ENCODE measurements around the gene ETV5.

The ETV5 gene

GRCh38 chr3:186149319-186149960 is 40.6 kb upstream of the ETV5 start:
- CTCF ChIA-PET: no interaction called here
- POLR2A ChIA-PET: no interaction called here
- TF ChIP-seq CTBP1 (IDR thresholded peaks at IDR 0.05; ENCODE audit: borderline replicate concordance) (no peak), ZNF384 (IDR thresholded peaks at IDR 0.05) (no peak), ARNT (IDR thresholded peaks at IDR 0.05) (no peak), SP1 (IDR thresholded peaks at IDR 0.05) (no peak), ELF4 (IDR thresholded peaks at IDR 0.05) (no peak), FOXA1 (IDR thresholded peaks at IDR 0.05) (no peak), L3MBTL2 (conservative IDR thresholded peaks at IDR 0.05) (no peak), BHLHE40 (IDR thresholded peaks at IDR 0.05; ENCODE audit: borderline replicate concordance) (no peak), SUZ12 (IDR thresholded peaks at IDR 0.05) (no peak), PKNOX1 (IDR thresholded peaks at IDR 0.05) (no peak)

GRCh38 chr3:186144257-186144656 is 35.4 kb upstream of the ETV5 start:
- ChIA-PET POLR2A (no interaction called here), CTCF (no interaction called here)

More at GRCh38 chr3:186149319-186149960, 40.6 kb upstream of the ETV5 start:
- no peak for DNase-seq (ENCODE audit: extremely low spot score)

DNA sequence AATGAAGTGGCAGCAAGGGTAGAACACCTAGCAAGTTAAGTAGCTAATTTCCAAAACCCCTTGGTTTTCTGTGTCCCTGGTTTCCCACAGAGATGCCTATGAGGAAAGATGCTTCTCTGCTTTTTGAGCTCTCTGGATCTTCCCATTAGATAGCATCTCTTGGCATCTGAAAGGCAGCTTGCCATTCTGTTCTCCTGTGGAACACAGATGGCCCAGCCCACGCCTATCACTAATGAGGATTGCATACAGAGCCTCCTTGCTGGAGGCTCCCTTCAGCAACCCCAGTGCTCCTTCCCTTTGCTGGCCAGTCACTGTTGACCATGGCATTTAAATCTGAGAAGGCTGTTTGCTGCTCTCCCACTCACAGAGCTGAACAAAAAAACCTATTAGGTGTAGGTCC is 34.4 kb upstream of the ETV5 start:
- ChIA-PET POLR2A (no interaction called here), CTCF (no interaction called here)
- TF ChIP-seq SUZ12 (IDR thresholded peaks at IDR 0.05) (no peak), SP1 (IDR thresholded peaks at IDR 0.05) (no peak), FOXA1 (IDR thresholded peaks at IDR 0.05) (no peak), ZNF384 (IDR thresholded peaks at IDR 0.05) (no peak), FOXM1 (IDR thresholded peaks at IDR 0.05; ENCODE audit: borderline replicate concordance) (no peak), NFRKB (IDR thresholded peaks at IDR 0.05) (no peak)
- DNase-seq (ENCODE audit: extremely low spot score): no peak

More at GRCh38 chr3:186144257-186144656, 35.4 kb upstream of the ETV5 start:
- DNase-seq (ENCODE audit: extremely low spot score): no peak
- TF ChIP-seq FOXK2 (IDR thresholded peaks at IDR 0.05) (no peak), FOXM1 (IDR thresholded peaks at IDR 0.05; ENCODE audit: borderline replicate concordance) (no peak), LEF1 (IDR thresholded peaks at IDR 0.05; ENCODE audit: borderline replicate concordance) (no peak), CTBP1 (IDR thresholded peaks at IDR 0.05; ENCODE audit: borderline replicate concordance) (no peak), SUZ12 (IDR thresholded peaks at IDR 0.05) (no peak), NFRKB (IDR thresholded peaks at IDR 0.05) (no peak), TARDBP (IDR thresholded peaks at IDR 0.05) (no peak), FOXA1 (IDR thresholded peaks at IDR 0.05) (no peak), ARNT (IDR thresholded peaks at IDR 0.05) (no peak), L3MBTL2 (conservative IDR thresholded peaks at IDR 0.05) (no peak), SP1 (IDR thresholded peaks at IDR 0.05) (no peak), ELF4 (IDR thresholded peaks at IDR 0.05) (no peak), PKNOX1 (IDR thresholded peaks at IDR 0.05) (no peak), BHLHE40 (IDR thresholded peaks at IDR 0.05; ENCODE audit: borderline replicate concordance) (no peak), HDGF (IDR thresholded peaks at IDR 0.05; ENCODE audit: borderline replicate concordance) (no peak), ZNF384 (IDR thresholded peaks at IDR 0.05) (no peak)

- POLR2A ChIA-PET: no interaction called here
- CTCF ChIA-PET: interaction anchor here (0.6 kb wide), 1 partner anchor 70 kb away, joined by 3 read pairs; no protein-coding TSS in a partner anchor
Measured at GRCh38 chr3:186142393-186142932, 33.6 kb upstream of the ETV5 start.

DNA sequence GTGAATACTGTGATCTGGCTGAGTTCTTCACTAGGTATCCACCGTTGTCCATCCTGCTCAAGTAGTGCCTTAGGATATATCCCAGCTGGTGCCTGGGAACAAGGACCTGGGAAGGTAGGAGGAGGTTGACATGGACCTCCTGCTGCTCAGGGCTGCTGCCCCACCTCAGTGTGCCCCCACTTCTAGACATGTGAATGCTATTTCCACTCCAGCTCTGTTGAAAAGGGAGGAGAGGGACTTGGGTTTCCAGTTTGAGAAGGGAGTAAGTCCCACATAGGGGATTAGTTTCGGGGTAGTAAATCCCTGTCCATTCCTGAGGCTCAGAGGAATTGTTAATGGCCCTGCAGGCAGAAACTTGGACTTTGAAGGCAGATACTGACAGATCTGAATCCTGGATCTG is 32.9 kb upstream of the ETV5 start:
- POLR2A ChIA-PET: no interaction called here
- no peak for DNase-seq (ENCODE audit: extremely low spot score)
- CTCF ChIA-PET: no interaction called here
- TF ChIP-seq FOXK2 (IDR thresholded peaks at IDR 0.05): no peak
- TF ChIP-seq SUZ12 (IDR thresholded peaks at IDR 0.05): no peak
- no peak for TF ChIP-seq ZNF384 (IDR thresholded peaks at IDR 0.05)
- TF ChIP-seq L3MBTL2 (conservative IDR thresholded peaks at IDR 0.05): no peak
- no peak for TF ChIP-seq SP1 (IDR thresholded peaks at IDR 0.05)
- TF ChIP-seq CTBP1 (IDR thresholded peaks at IDR 0.05; ENCODE audit: borderline replicate concordance): no peak
- TF ChIP-seq PKNOX1 (IDR thresholded peaks at IDR 0.05): no peak
- no peak for TF ChIP-seq ELF4 (IDR thresholded peaks at IDR 0.05)

More at GRCh38 chr3:186142393-186142932, 33.6 kb upstream of the ETV5 start:
- TF ChIP-seq SUZ12 (IDR thresholded peaks at IDR 0.05): no peak
- TF ChIP-seq HDGF (IDR thresholded peaks at IDR 0.05; ENCODE audit: borderline replicate concordance): no peak
- no peak for TF ChIP-seq BHLHE40 (IDR thresholded peaks at IDR 0.05; ENCODE audit: borderline replicate concordance)
- no peak for TF ChIP-seq PKNOX1 (IDR thresholded peaks at IDR 0.05)
- TF ChIP-seq FOXA1 (IDR thresholded peaks at IDR 0.05): no peak
- no peak for TF ChIP-seq L3MBTL2 (conservative IDR thresholded peaks at IDR 0.05)
- TF ChIP-seq NFRKB (IDR thresholded peaks at IDR 0.05): no peak
- TF ChIP-seq TARDBP (IDR thresholded peaks at IDR 0.05): no peak
- TF ChIP-seq CTBP1 (IDR thresholded peaks at IDR 0.05; ENCODE audit: borderline replicate concordance): no peak
- no peak for TF ChIP-seq ZNF384 (IDR thresholded peaks at IDR 0.05)
- no peak for TF ChIP-seq FOXK2 (IDR thresholded peaks at IDR 0.05)
- TF ChIP-seq SP1 (IDR thresholded peaks at IDR 0.05): no peak
- DNase-seq (ENCODE audit: extremely low spot score): no peak

All from HEK293T (cell line).